ENCODE measurements around the gene PPP1R7. TPM values are rescaled to one million over a fixed set of nuclear protein-coding genes. Genes with fewer than 3 reads are reported as not detected.

Gene PPP1R7
- total and polyA plus RNA-seq, 2 donors: 20.7 to 83.2 TPM

DNA sequence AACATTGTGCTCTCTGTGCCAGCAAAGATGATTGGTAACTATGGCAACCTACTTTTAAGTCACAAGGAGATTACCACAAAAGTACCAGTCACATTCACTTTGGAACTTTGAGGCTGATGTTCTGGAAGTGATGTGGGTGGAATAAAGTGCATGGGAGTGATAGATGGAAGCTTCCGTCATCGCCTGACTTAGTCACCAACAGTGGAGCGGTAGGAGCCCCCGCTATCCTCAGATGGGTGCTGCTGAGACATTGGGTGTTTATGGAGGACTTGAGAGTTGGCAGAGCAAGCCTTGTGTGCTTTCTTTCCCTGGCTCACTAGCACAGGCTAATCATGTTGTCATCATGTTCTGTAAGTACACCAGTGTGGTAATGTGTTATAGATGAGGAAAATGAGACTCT lies 4.6 kb downstream of the PPP1R7 start:
- DNase-seq (ENCODE audit: extremely low spot score): no peak
- Histone ChIP-seq H3K4me1 (ENCODE audit: insufficient read depth) (no peaks in the 10 kb centered on the region), H3K36me3 (ENCODE audit: insufficient read depth) (peaks cover 2% of the 10 kb centered on the region), H3K4me3 (ENCODE audit: low read depth, low read length) (no peak overlapping the region), H3K27ac (ENCODE audit: low read depth) (no peak overlapping the region)
- 95% methylated on average over 4 of the region's 4 CpGs for WGBS

DNA sequence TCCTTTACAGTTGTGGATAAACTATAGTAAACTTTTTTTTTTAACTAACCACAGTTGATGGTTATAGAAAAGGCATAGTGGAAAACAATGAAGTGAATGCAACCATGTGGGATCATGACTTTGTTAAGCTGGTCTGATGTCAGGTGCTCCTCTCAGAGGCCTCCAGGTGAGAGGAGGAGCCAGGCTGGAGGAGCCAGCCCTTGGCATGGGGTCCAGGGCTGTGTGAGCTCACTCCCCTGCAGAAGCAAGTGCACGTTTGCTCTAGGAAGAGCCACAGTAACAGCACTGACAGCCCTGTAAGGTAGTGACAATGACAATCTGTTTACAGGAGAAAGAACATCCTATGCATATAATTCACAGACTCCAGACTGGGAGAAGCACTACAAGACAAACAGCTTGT lies 5.7 kb downstream of the PPP1R7 start:
- Histone ChIP-seq H3K27ac (ENCODE audit: low read depth) (no peak overlapping the region), H3K4me3 (ENCODE audit: low read depth, low read length) (no peak overlapping the region), H3K4me1 (ENCODE audit: insufficient read depth) (no peaks in the 10 kb centered on the region), H3K36me3 (ENCODE audit: insufficient read depth) (peaks cover 2% of the 10 kb centered on the region)
- 55% methylated on average over 1 of the region's 1 CpG for WGBS
- no peak for DNase-seq (ENCODE audit: extremely low spot score)

DNA sequence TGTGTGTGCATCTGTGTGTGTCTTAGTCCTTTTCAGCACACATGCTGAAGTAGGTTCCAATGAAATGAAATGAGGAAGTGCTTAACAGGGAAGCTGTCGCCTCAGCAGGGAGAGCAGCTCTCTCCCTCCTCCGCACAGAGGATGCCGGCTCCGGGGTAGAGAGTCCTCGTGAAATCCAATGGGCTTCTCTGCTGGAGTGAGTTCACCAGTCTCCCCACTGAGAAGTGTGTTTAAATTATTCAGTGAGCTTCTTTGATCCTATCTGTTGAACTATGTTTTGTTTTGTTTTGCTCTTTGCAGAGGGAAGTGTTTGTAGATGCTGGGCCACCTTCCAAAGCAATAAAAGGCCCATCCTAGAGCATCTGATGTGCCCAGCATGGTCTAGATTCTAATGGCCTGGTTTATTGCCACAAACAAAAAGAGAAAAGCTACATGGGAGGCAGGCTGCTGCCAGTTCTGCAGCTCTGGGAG lies 6.7 kb downstream of the PPP1R7 start:
- H3K36me3 ChIP-seq (ENCODE audit: insufficient read depth): peaks cover 2% of the 10 kb centered on the region
- DNase-seq (ENCODE audit: extremely low spot score): no peak
- WGBS: 57% methylated on average over 5 of the region's 5 CpGs

DNA sequence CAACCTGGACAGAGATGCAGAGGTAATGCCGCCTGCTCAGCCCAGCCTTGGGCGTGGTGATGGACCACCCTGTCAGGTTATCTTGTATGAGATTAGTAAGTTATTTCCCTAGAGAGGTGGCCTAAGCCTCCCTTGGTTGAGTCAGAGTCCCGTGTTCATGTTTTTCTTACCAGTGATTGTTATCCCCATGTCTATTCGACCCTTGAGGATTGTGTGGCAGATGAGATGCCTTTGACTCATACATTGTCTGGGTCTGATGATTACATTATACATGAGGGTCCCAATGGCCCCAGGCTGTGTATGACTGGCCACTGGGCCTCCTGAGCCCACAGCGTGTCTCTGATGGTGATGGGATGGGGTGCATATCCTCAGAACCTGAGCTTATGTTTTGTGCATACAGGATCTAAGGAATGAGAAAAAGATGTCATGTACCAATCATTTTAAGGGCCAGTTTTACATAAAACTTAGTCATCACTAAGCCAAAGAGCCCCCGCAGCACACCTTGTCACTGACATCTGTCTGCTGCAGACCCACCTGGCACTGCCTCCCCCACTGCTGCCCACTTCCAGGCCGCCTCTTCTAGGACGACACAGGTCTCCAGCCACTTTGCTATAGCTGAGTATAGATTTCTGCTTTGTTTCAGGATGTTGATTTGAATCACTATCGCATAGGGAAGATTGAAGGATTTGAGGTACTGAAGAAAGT lies 7.7 kb downstream of the PPP1R7 start:
- Histone ChIP-seq H3K4me3 (ENCODE audit: low read depth, low read length) (no peak overlapping the region), H3K27ac (ENCODE audit: low read depth) (no peak overlapping the region), H3K36me3 (ENCODE audit: insufficient read depth) (peaks cover 2% of the 10 kb centered on the region), H3K4me1 (ENCODE audit: insufficient read depth) (no peaks in the 10 kb centered on the region)
- DNase-seq (ENCODE audit: extremely low spot score): no peak
- WGBS: 92% methylated on average over 9 of the region's 9 CpGs

More for the DNA sequence above, 6.7 kb downstream of the PPP1R7 start:
- Histone ChIP-seq H3K4me3 (ENCODE audit: low read depth, low read length) (no peak overlapping the region), H3K4me1 (ENCODE audit: insufficient read depth) (no peaks in the 10 kb centered on the region), H3K27ac (ENCODE audit: low read depth) (no peak overlapping the region)

DNA sequence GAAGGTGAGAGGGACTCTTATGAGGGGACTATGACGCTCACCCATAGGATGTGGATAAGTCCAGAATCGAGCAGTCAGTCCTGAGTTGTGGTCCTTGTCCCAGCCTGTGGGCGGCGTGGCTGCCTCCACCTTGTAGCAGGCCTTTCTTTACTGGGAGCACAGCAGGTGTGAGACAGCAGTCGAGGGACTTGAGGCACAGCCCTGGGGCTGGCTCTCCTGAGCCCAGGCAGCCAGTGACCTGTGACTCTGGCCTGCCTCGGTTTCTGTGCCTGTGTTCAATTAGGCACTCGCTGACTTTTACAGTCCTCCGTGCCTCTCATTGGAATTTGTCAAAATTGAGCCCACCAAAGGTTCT lies 8.3 kb downstream of the PPP1R7 start:
- Histone ChIP-seq H3K4me3 (ENCODE audit: low read depth, low read length) (no peak overlapping the region), H3K36me3 (ENCODE audit: insufficient read depth) (peaks cover 2% of the 10 kb centered on the region), H3K4me1 (ENCODE audit: insufficient read depth) (no peaks in the 10 kb centered on the region), H3K27ac (ENCODE audit: low read depth) (no peak overlapping the region)
- WGBS: 90% methylated on average over 8 of the region's 8 CpGs
- DNase-seq (ENCODE audit: extremely low spot score): no peak

DNA sequence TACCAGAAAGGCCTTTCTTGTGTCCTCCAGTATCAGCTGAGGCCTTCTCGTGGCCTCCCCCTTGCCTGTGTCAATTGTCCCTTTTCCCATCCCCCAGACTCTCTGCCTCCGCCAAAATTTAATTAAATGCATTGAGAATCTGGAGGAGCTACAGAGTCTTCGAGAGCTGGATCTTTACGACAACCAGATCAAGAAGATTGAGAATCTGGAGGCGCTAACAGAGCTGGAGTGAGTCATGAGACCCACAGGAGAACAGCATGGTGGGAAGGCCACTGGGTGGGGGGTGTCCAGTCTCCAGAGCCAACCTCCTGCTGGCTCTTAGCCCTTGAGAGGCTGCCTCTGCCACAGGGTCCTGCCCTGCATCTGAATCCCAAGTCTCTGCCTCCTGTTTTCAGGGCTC lies 8.8 kb downstream of the PPP1R7 start:
- H3K4me1 ChIP-seq (ENCODE audit: insufficient read depth): no peaks in the 10 kb centered on the region
- H3K36me3 ChIP-seq (ENCODE audit: insufficient read depth): peaks cover 2% of the 10 kb centered on the region
- no peak overlapping the region for H3K27ac ChIP-seq (ENCODE audit: low read depth)
- 95% methylated on average over 5 of the region's 5 CpGs for WGBS
- H3K4me3 ChIP-seq (ENCODE audit: low read depth, low read length): no peak overlapping the region
- no peak for DNase-seq (ENCODE audit: extremely low spot score)

DNA sequence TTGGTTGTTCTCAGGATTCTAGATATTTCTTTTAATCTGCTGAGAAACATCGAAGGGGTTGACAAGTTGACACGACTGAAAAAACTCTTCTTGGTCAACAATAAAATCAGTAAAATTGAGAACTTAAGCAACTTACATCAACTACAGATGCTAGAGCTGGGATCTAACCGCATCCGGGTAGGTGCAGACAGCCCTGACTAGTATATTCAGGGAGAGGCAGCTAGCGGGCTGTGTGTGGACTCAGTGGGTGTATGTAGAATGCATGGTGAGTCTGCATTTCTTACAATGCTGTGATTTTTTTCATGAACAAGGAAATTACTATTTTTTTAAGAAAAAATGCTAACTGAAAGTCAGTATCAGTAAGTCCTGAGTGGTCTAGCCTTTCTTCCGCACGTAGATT lies 10.1 kb downstream of the PPP1R7 start:
- no peak overlapping the region for H3K4me3 ChIP-seq (ENCODE audit: low read depth, low read length)
- H3K27ac ChIP-seq (ENCODE audit: low read depth): no peak overlapping the region
- no peaks in the 10 kb centered on the region for H3K4me1 ChIP-seq (ENCODE audit: insufficient read depth)
- DNase-seq (ENCODE audit: extremely low spot score): no peak
- H3K36me3 ChIP-seq (ENCODE audit: insufficient read depth): peaks cover 2% of the 10 kb centered on the region
- WGBS: 97% methylated on average over 7 of the region's 7 CpGs

DNA sequence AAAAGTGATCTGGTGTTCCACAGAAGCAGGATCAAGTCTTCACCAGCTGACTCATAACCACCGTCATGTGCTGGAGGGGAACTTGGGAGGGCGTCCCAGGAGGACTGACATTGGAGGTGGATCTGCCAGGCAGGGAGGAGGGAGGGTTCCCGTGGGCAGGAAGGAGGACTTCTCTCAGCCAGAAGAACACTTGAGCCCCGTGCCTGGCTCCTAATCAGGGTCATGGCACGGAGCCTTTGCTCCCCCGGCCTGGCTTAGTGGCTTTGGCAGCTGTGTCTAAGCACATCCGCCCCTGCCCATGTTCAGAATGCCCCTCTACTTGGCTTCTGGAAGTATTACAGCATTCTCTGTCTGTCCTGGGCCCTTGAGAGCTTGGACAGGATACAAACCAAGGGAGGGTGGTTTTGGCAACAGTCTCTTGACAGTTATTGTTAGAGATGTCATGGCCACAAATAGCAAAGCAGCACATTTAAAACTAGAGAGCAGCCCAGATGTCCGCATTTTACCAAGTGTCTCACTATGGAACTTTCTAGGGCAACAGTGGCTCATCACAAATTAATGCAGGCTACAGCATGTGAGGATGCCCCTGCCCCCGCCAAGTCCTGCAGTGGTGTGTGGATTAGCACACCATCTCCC lies 11.5 kb downstream of the PPP1R7 start:
- 23% methylated on average over 9 of the region's 9 CpGs for WGBS
- H3K27ac ChIP-seq (ENCODE audit: low read depth): no peak overlapping the region
- no peak for DNase-seq (ENCODE audit: extremely low spot score)
- H3K4me3 ChIP-seq (ENCODE audit: low read depth, low read length): no peak overlapping the region
- H3K36me3 ChIP-seq (ENCODE audit: insufficient read depth): peaks cover 2% of the 10 kb centered on the region
- no peaks in the 10 kb centered on the region for H3K4me1 ChIP-seq (ENCODE audit: insufficient read depth)

DNA sequence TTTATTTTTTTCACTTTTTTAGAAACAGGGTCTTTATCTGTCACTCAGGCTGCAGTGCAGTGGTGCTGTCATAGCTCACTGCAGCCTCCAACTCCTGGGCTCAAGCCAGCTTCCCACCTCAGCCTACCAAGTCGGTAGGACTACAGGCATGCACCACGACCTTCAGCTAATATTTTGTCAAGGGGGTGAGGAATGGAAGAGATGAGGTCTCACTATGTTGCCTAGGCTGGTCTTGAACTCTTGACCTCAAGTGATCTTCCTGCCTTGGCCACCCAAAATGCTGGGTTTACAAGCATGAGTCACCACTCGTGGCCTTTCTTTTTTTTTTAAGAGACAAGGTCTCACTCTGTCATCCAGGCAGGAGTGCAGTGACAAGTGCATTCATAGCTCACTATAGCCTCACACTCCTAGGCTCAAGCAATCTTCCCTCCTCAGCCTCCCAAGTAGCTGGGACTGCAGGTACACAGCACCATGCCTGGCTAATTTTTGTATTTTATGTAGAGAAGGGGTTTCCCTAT lies 13.4 kb downstream of the PPP1R7 start:
- DNase-seq (ENCODE audit: extremely low spot score): no peak
- H3K4me3 ChIP-seq (ENCODE audit: low read depth, low read length): no peak overlapping the region
- H3K36me3 ChIP-seq (ENCODE audit: insufficient read depth): peaks cover 2% of the 10 kb centered on the region
- 62% methylated on average over 3 of the region's 3 CpGs for WGBS
- no peaks in the 10 kb centered on the region for H3K4me1 ChIP-seq (ENCODE audit: insufficient read depth)
- no peak overlapping the region for H3K27ac ChIP-seq (ENCODE audit: low read depth)

DNA sequence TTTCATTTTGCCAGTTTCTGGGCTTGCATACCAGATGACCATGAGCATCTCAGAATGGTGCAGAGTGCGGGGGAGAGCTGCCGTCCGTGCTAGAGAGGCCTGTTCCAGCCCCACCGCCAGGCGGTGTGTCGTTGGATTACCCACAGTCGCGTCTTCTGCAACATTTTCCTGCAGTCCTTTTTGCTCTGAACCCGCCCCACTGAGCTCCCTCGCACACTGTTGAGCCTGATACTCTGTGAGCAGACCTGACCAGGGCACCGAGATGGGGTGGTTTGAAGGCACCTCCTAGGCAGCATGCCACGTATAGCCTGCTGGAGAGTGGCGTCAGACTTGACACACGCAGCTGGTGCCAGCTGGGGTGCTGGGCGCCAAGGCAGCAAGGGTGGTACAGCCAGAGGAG lies 18.1 kb downstream of the PPP1R7 start:
- H3K4me3 ChIP-seq (ENCODE audit: low read depth, low read length): no peak overlapping the region
- H3K36me3 ChIP-seq (ENCODE audit: insufficient read depth): peaks cover 3% of the 10 kb centered on the region
- no peaks in the 10 kb centered on the region for H3K4me1 ChIP-seq (ENCODE audit: insufficient read depth)
- H3K27ac ChIP-seq (ENCODE audit: low read depth): no peak overlapping the region
- DNase-seq (ENCODE audit: extremely low spot score): no peak
- WGBS: 95% methylated on average over 15 of the region's 15 CpGs

DNA sequence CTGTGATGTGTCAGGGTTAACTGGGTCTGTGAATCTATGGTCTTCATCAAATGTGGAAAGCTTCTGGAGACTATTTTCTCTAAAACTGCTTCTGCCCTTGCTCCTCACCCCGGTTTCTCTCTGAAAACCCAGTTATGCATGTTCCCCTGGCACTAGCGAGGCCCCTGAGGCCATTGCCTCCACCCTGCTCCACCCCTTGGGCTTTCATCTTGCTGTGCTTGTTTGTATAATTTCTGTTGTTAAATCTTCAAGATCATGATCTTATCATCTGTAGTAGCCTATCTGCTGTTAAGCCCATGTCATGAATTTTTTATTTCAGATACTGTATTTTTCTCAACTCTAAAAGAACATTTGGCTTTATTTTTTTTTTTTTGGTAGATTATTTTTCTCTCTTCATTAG lies 23.3 kb downstream of the PPP1R7 start:
- H3K36me3 ChIP-seq (ENCODE audit: insufficient read depth): peaks cover 6% of the 10 kb centered on the region
- WGBS: 59% methylated on average over 2 of the region's 2 CpGs
- H3K4me1 ChIP-seq (ENCODE audit: insufficient read depth): no peaks in the 10 kb centered on the region
- no peak for DNase-seq (ENCODE audit: extremely low spot score)
- no peak overlapping the region for H3K27ac ChIP-seq (ENCODE audit: low read depth)
- no peak overlapping the region for H3K4me3 ChIP-seq (ENCODE audit: low read depth, low read length)

DNA sequence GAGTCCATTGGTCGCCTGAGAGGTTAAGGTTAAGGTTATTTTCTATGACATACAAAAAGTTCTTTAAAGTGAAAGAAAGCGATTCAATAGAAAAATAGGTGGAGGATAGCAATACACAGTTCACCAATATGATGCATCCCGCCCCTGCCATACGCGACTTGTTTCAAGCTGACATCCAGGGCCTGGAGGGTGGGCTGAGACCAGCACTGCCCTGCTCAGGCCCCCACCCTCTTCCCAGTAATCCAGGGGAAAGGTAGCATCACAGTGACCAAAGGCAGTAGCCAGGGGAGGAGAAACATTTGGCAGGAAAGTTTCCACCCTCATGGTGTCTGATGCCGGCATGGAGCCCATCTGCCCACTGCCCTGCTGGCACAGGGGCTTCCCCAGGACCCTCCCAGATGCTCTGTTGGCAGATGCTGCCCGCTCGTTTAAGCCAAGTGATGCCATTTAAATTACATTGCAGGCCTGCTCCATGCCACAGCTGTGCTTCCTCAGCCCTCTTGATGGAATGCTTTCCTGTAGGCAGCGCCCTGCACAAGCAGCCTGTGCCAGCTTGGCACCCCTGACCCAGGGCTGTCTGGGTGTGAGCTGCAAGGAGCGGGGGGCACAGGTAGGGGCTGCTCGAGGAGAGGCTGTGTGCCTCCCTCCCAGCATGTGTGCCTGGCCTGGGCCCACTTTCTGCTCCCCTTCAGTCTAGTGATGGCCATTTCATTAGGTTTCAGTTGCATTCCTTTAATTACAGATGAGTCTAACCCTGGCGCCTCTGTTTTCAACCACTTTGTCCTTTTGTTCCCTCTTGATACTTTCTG lies 27.5 kb downstream of the PPP1R7 start:
- no peak overlapping the region for H3K4me3 ChIP-seq (ENCODE audit: low read depth, low read length)
- DNase-seq (ENCODE audit: extremely low spot score): no peak
- 97% methylated on average over 12 of the region's 12 CpGs for WGBS
- H3K27ac ChIP-seq (ENCODE audit: low read depth): no peak overlapping the region
- no peaks in the 10 kb centered on the region for H3K4me1 ChIP-seq (ENCODE audit: insufficient read depth)
- H3K36me3 ChIP-seq (ENCODE audit: insufficient read depth): peaks cover 3% of the 10 kb centered on the region

DNA sequence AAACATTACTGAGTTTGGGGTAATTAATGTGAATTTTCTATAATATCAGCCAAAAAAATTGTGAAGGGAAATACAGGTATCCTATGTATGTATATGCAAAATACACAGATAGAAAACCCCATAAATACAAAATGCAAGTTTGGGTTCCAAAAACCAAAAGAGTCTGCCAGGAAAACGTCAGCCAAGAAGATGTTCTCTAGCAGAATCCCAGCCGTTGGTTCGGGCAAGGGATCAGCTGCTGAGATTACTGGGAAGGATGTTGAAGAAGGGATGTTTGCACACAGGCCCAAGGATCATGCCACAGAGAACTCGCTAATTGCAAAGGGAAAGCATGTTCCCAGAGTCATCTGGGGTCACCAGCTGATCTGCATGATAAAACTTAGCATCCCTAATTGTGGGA lies 28.7 kb downstream of the PPP1R7 start:
- Histone ChIP-seq H3K4me1 (ENCODE audit: insufficient read depth) (no peaks in the 10 kb centered on the region), H3K27ac (ENCODE audit: low read depth) (no peak overlapping the region), H3K36me3 (ENCODE audit: insufficient read depth) (peaks cover 3% of the 10 kb centered on the region), H3K4me3 (ENCODE audit: low read depth, low read length) (no peak overlapping the region)
- no peak for DNase-seq (ENCODE audit: extremely low spot score)
- 44% methylated on average over 4 of the region's 4 CpGs for WGBS

DNA sequence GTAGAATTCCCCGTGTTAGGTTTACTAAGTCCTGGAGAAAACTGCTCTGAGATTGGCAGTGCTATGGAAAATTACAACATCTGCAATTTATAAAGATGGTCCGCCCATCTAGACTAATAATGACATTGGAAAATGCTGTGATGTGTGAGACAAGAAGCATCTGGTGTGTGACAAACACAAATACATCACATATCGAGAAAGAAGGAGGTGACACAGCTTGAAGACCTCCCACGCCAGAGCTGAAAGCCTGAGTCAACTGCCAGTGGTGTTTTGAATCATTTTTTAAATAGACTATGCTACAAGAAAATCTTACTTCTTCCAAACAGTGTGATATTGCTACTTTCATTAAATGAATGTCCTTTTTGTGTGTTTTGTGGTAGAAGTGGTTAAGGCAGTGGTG lies 29.6 kb downstream of the PPP1R7 start:
- no peak overlapping the region for H3K27ac ChIP-seq (ENCODE audit: low read depth)
- WGBS: 75% methylated on average over 4 of the region's 4 CpGs
- no peaks in the 10 kb centered on the region for H3K36me3 ChIP-seq (ENCODE audit: insufficient read depth)
- DNase-seq (ENCODE audit: extremely low spot score): no peak
- no peaks in the 10 kb centered on the region for H3K4me1 ChIP-seq (ENCODE audit: insufficient read depth)
- H3K4me3 ChIP-seq (ENCODE audit: low read depth, low read length): no peak overlapping the region
